ENCODE measurements around the gene UBL3.

Gene UBL3

DNA sequence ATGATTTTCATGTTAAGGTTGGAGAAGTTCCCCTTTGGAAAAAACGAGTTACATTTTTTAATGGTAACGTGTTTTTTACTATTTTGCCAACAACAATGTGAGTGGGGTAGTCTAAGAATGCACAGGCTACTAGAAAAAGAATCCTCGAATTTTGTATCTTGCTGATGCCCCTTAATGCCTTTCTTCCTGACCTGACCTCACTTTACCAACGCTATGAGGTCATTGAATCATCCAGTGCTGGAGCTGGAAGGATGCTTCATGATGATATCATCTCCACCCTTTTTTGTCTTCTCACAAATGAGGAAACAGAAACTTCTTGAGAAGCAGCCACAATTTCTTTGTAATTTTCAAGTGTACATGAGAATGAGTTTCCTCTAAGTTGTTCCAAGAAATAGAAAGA lies 8.2 kb upstream of the UBL3 start:
- H3K79me2 ChIP-seq (ENCODE audit: control insufficient read depth, insufficient read depth, low read length, poor library complexity) = peaks cover 5% of the 10 kb centered on the region
- no peaks in the 10 kb centered on the region for H3K27me3 ChIP-seq (ENCODE audit: insufficient read depth, low read length)
- no peak overlapping the region for H2AK5ac ChIP-seq (ENCODE audit: low read length)
- H3K79me1 ChIP-seq (ENCODE audit: low read length) = peaks cover 31% of the 10 kb centered on the region
- H3K4ac ChIP-seq (ENCODE audit: low read depth, low read length) = no peak overlapping the region
- no peak overlapping the region for H3K9ac ChIP-seq (ENCODE audit: low read length)
- H3K4me1 ChIP-seq (ENCODE audit: control insufficient read depth in 1 of 2, insufficient read depth in 2 of 2, low read length in 2 of 2) = peaks cover 19 to 35% of the 10 kb centered on the region in 2 experiments
- no peaks in the 10 kb centered on the region for H3K9me3 ChIP-seq (ENCODE audit: insufficient read depth, low read depth, low read length)
- H4K91ac ChIP-seq (ENCODE audit: low read depth, low read length) = no peak overlapping the region
- H2BK12ac ChIP-seq (ENCODE audit: low read length) = peak overlapping the region; percentile 90
- no peak overlapping the region for H3K14ac ChIP-seq (ENCODE audit: low read length)
- no peak overlapping the region for H3K4me3 ChIP-seq (ENCODE audit: low read depth, low read length)
- no peak overlapping the region for H3K4me2 ChIP-seq (ENCODE audit: low read length)
- peak overlapping the region; percentile 67 for H3K27ac ChIP-seq (ENCODE audit: low read depth, low read length)
- no peak overlapping the region for H3K23ac ChIP-seq (ENCODE audit: low read length)
- H2BK120ac ChIP-seq (ENCODE audit: insufficient read depth, low read length, poor library complexity) = peak overlapping the region; percentile 86
- no peak overlapping the region for H4K12ac ChIP-seq (ENCODE audit: low read depth, low read length)
- no peak overlapping the region for H4K8ac ChIP-seq (ENCODE audit: low read depth, low read length)
- peak; percentile 11 to 74 for DNase-seq
- H2BK5ac ChIP-seq (ENCODE audit: low read depth, low read length, poor library complexity) = peak overlapping the region; percentile 81
- WGBS (ENCODE audit: extremely low coverage, insufficient coverage, insufficient read length) = no CpG with 5 or more reads among the region's 4 CpGs
- H2AFZ ChIP-seq (ENCODE audit: insufficient read depth, low read length, poor library complexity) = no peak overlapping the region
- no peak overlapping the region for H3K18ac ChIP-seq (ENCODE audit: low read length)
- no peaks in the 10 kb centered on the region for H3K36me3 ChIP-seq (ENCODE audit: control insufficient read depth in 1 of 2, insufficient read depth in 2 of 2, low read length in 2 of 2)

DNA sequence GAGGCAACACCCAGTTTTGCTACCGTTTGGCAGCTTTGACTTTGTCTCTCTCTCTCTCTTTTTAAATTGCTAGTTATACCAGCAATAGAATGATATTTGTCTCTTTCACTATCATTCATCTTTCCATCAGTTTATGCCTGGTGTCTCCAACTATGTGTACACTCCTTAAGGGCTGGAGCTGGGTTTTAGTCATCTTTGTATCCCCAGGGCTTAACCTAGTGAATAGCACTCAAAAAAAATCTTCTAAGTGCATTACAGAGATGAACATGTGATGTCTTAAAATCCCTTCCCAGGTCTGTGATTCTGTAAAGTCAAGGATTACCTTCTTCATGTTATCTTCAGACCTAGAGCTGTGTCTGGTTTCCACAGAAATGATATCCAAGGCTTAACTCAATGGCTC lies 7.8 kb upstream of the UBL3 start:
- peak; percentile 56 to 87 for DNase-seq
- no peak overlapping the region for H4K8ac ChIP-seq (ENCODE audit: low read depth, low read length)
- H2BK12ac ChIP-seq (ENCODE audit: low read length) = no peak overlapping the region
- H4K91ac ChIP-seq (ENCODE audit: low read depth, low read length) = no peak overlapping the region
- no peaks in the 10 kb centered on the region for H3K9me3 ChIP-seq (ENCODE audit: insufficient read depth, low read depth, low read length)
- peaks cover 19 to 35% of the 10 kb centered on the region in 2 experiments for H3K4me1 ChIP-seq (ENCODE audit: control insufficient read depth in 1 of 2, insufficient read depth in 2 of 2, low read length in 2 of 2)
- H2BK5ac ChIP-seq (ENCODE audit: low read depth, low read length, poor library complexity) = no peak overlapping the region
- H3K9ac ChIP-seq (ENCODE audit: low read length) = no peak overlapping the region
- WGBS (ENCODE audit: extremely low coverage, insufficient coverage, insufficient read length) = no CpG with 5 or more reads among the region's 1 CpG
- H3K4me3 ChIP-seq (ENCODE audit: low read depth, low read length) = no peak overlapping the region
- no peaks in the 10 kb centered on the region for H3K27me3 ChIP-seq (ENCODE audit: insufficient read depth, low read length)
- H3K23ac ChIP-seq (ENCODE audit: low read length) = no peak overlapping the region
- no peak overlapping the region for H3K18ac ChIP-seq (ENCODE audit: low read length)
- H3K27ac ChIP-seq (ENCODE audit: low read depth, low read length) = peak overlapping the region; percentile 67
- H3K36me3 ChIP-seq (ENCODE audit: control insufficient read depth in 1 of 2, insufficient read depth in 2 of 2, low read length in 2 of 2) = no peaks in the 10 kb centered on the region
- H4K12ac ChIP-seq (ENCODE audit: low read depth, low read length) = no peak overlapping the region
- H2AFZ ChIP-seq (ENCODE audit: insufficient read depth, low read length, poor library complexity) = no peak overlapping the region
- H3K4me2 ChIP-seq (ENCODE audit: low read length) = no peak overlapping the region
- H2BK120ac ChIP-seq (ENCODE audit: insufficient read depth, low read length, poor library complexity) = no peak overlapping the region
- H3K79me1 ChIP-seq (ENCODE audit: low read length) = peaks cover 31% of the 10 kb centered on the region
- no peak overlapping the region for H3K14ac ChIP-seq (ENCODE audit: low read length)
- H3K79me2 ChIP-seq (ENCODE audit: control insufficient read depth, insufficient read depth, low read length, poor library complexity) = peaks cover 5% of the 10 kb centered on the region
- no peak overlapping the region for H2AK5ac ChIP-seq (ENCODE audit: low read length)
- H3K4ac ChIP-seq (ENCODE audit: low read depth, low read length) = no peak overlapping the region

DNA sequence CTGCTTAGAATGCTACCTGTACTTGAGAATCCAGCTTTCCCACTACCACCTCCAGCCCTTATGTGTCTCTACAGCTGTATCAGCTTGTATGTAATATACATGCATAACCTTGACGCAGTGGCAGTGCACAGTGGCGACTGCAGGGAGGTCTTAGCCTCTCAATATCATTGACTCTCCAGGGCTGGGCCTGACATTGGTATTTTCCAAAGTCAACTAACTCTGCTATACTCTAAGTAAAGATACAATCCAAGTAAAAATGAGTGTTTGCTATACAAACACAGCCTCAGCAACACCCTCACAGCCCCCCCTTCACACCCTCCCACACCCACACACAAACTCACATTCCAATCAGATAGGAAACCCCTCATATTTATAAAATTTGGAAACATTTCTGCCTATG lies 6.7 kb upstream of the UBL3 start:
- Histone ChIP-seq H3K79me2 (ENCODE audit: control insufficient read depth, insufficient read depth, low read length, poor library complexity) (peaks cover 4% of the 10 kb centered on the region), H3K4me1 (ENCODE audit: control insufficient read depth in 1 of 2, insufficient read depth in 2 of 2, low read length in 2 of 2) (peaks cover 15 to 30% of the 10 kb centered on the region in 2 experiments), H3K4ac (ENCODE audit: low read depth, low read length) (no peak overlapping the region)

DNA sequence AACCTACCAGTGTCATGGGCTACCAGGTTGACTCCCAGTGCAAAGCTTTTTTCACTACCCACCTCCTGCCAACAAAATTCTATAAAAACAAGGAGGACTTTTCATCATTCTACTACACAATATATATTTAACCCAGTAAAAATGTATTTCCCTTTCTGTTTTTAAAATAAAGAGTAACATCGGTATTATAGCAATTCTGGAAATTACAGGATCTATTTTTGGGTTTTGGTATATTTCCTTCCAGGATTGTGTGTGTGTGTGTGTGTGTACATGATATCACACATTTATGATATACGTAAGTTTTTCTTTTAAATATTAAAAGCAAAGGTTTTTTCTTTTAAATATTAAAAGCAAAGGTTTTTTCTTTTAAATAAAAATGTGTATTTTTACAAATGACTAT lies 6.0 kb upstream of the UBL3 start:
- Histone ChIP-seq H3K9ac (ENCODE audit: low read length) (no peak overlapping the region), H2BK5ac (ENCODE audit: low read depth, low read length, poor library complexity) (no peak overlapping the region), H3K4me2 (ENCODE audit: low read length) (no peak overlapping the region), H3K23ac (ENCODE audit: low read length) (no peak overlapping the region), H2BK120ac (ENCODE audit: insufficient read depth, low read length, poor library complexity) (no peak overlapping the region), H3K27ac (ENCODE audit: low read depth, low read length) (peak overlapping the region; percentile 46), H3K4ac (ENCODE audit: low read depth, low read length) (no peak overlapping the region), H4K91ac (ENCODE audit: low read depth, low read length) (no peak overlapping the region), H3K79me1 (ENCODE audit: low read length) (peaks cover 27% of the 10 kb centered on the region), H3K9me3 (ENCODE audit: insufficient read depth, low read depth, low read length) (no peaks in the 10 kb centered on the region), H2AK5ac (ENCODE audit: low read length) (no peak overlapping the region), H3K18ac (ENCODE audit: low read length) (no peak overlapping the region), H4K12ac (ENCODE audit: low read depth, low read length) (no peak overlapping the region), H3K14ac (ENCODE audit: low read length) (no peak overlapping the region), H3K36me3 (ENCODE audit: control insufficient read depth in 1 of 2, insufficient read depth in 2 of 2, low read length in 2 of 2) (no peaks in the 10 kb centered on the region), H2AFZ (ENCODE audit: insufficient read depth, low read length, poor library complexity) (no peak overlapping the region), H3K27me3 (ENCODE audit: insufficient read depth, low read length) (no peaks in the 10 kb centered on the region), H3K4me1 (ENCODE audit: control insufficient read depth in 1 of 2, insufficient read depth in 2 of 2, low read length in 2 of 2) (peaks cover 11 to 25% of the 10 kb centered on the region in 2 experiments), H3K4me3 (ENCODE audit: low read depth, low read length) (no peak overlapping the region), H3K79me2 (ENCODE audit: control insufficient read depth, insufficient read depth, low read length, poor library complexity) (peaks cover 4% of the 10 kb centered on the region), H4K8ac (ENCODE audit: low read depth, low read length) (no peak overlapping the region), H2BK12ac (ENCODE audit: low read length) (no peak overlapping the region)
- DNase-seq = no peak
- WGBS (ENCODE audit: extremely low coverage, insufficient coverage, insufficient read length) = no CpG with 5 or more reads among the region's 2 CpGs

More for the DNA sequence above, 6.7 kb upstream of the UBL3 start:
- Histone ChIP-seq H2BK120ac (ENCODE audit: insufficient read depth, low read length, poor library complexity) (peak overlapping the region; percentile 94), H3K23ac (ENCODE audit: low read length) (no peak overlapping the region), H3K36me3 (ENCODE audit: control insufficient read depth in 1 of 2, insufficient read depth in 2 of 2, low read length in 2 of 2) (no peaks in the 10 kb centered on the region), H2BK12ac (ENCODE audit: low read length) (peak overlapping the region; percentile 79), H3K27me3 (ENCODE audit: insufficient read depth, low read length) (no peaks in the 10 kb centered on the region), H3K9me3 (ENCODE audit: insufficient read depth, low read depth, low read length) (no peaks in the 10 kb centered on the region), H3K9ac (ENCODE audit: low read length) (no peak overlapping the region), H3K18ac (ENCODE audit: low read length) (no peak overlapping the region), H3K27ac (ENCODE audit: low read depth, low read length) (no peak overlapping the region), H4K91ac (ENCODE audit: low read depth, low read length) (peak overlapping the region; percentile 57), H4K8ac (ENCODE audit: low read depth, low read length) (no peak overlapping the region), H3K4me2 (ENCODE audit: low read length) (no peak overlapping the region), H2BK5ac (ENCODE audit: low read depth, low read length, poor library complexity) (peak overlapping the region; percentile 66), H3K4me3 (ENCODE audit: low read depth, low read length) (no peak overlapping the region), H2AFZ (ENCODE audit: insufficient read depth, low read length, poor library complexity) (no peak overlapping the region), H3K14ac (ENCODE audit: low read length) (peak overlapping the region; percentile 67), H3K79me1 (ENCODE audit: low read length) (peaks cover 27% of the 10 kb centered on the region), H4K12ac (ENCODE audit: low read depth, low read length) (no peak overlapping the region), H2AK5ac (ENCODE audit: low read length) (no peak overlapping the region)
- WGBS (ENCODE audit: extremely low coverage, insufficient coverage, insufficient read length) = no CpG with 5 or more reads among the region's 2 CpGs
- DNase-seq = peak; percentile 15 to 55

All from trophoblast cell (in vitro differentiated cells and primary cell).